ENCODE data around the gene PSPH. TPM values are rescaled to one million over a fixed set of nuclear protein-coding genes. Genes with fewer than 3 reads are reported as not detected.
A peak's percentile ranks its signal among the peaks of the same experiment; 100 is the strongest.
"Not testable (repeated sequence)": the region's sequence is repeated elsewhere in the genome, so short reads cannot be mapped to it uniquely, and the experiment has no call there.

PSPH gene
- total RNA-seq: 1.6 TPM

- no peaks in the 10 kb centered on the region for H3K9me3 ChIP-seq (ENCODE audit: low read depth, low read length)
- peaks cover 27% of the 10 kb centered on the region for H3K4me1 ChIP-seq (ENCODE audit: insufficient read depth, low read length)
Measured at GRCh38 chr7:56051339-56052191, at the start of gene PSPH, which contains the start of gene CCT6A. Gene PSPH (minus strand): TSS chr7:56051444. CDS start chr7:56021212, 30,232 bp downstream. Gene CCT6A (plus strand): TSS chr7:56051765. CDS start chr7:56051849, 84 bp downstream.

GRCh38 chr7:56099653-56100052, 48.4 kb upstream of the PSPH start:
- no peak overlapping the region for H3K4me3 ChIP-seq (ENCODE audit: low read length)
- no peaks in the 10 kb centered on the region for H3K9me3 ChIP-seq (ENCODE audit: low read depth, low read length)
- peaks cover 1% of the 10 kb centered on the region for H3K4me1 ChIP-seq (ENCODE audit: insufficient read depth, low read length)

More at GRCh38 chr7:56051339-56052191, at the start of gene PSPH, which contains the start of gene CCT6A:
- H3K27me3 ChIP-seq (ENCODE audit: insufficient read depth, low read length): no peaks in the 10 kb centered on the region
- peak within 1 kb of the TSS; percentile 85 for H3K4me3 ChIP-seq (ENCODE audit: low read length)

GRCh38 chr7:56098187-56099008, 47.2 kb upstream of the PSPH start:
- not testable (repeated sequence) for H3K4me3 ChIP-seq (ENCODE audit: low read length); H3K9me3 ChIP-seq (ENCODE audit: low read depth, low read length); H3K4me1 ChIP-seq (ENCODE audit: insufficient read depth, low read length); H3K27me3 ChIP-seq (ENCODE audit: insufficient read depth, low read length)

More at GRCh38 chr7:56099653-56100052, 48.4 kb upstream of the PSPH start:
- no peaks in the 10 kb centered on the region for H3K27me3 ChIP-seq (ENCODE audit: insufficient read depth, low read length)

GRCh38 chr7:56097700-56098099, 46.5 kb upstream of the PSPH start:
- Histone ChIP-seq H3K9me3 (ENCODE audit: low read depth, low read length) (no peaks in the 10 kb centered on the region), H3K4me1 (ENCODE audit: insufficient read depth, low read length) (no peaks in the 10 kb centered on the region), H3K27me3 (ENCODE audit: insufficient read depth, low read length) (no peaks in the 10 kb centered on the region)

GRCh38 chr7:56092789-56093531, 41.7 kb upstream of the PSPH start, which contains the start of gene PHKG1:
Gene PHKG1 (minus strand): TSS chr7:56092952. CDS start chr7:56088941, 4,011 bp downstream.
- H3K4me1 ChIP-seq (ENCODE audit: insufficient read depth, low read length): no peaks in the 10 kb centered on the region
- no peaks in the 10 kb centered on the region for H3K9me3 ChIP-seq (ENCODE audit: low read depth, low read length)
- H3K27me3 ChIP-seq (ENCODE audit: insufficient read depth, low read length): no peaks in the 10 kb centered on the region
- no peak within 1 kb of the TSS for H3K4me3 ChIP-seq (ENCODE audit: low read length)

More at GRCh38 chr7:56097700-56098099, 46.5 kb upstream of the PSPH start:
- no peak overlapping the region for H3K4me3 ChIP-seq (ENCODE audit: low read length)

GRCh38 chr7:56092388-56092787, 41.1 kb upstream of the PSPH start:
- H3K4me1 ChIP-seq (ENCODE audit: insufficient read depth, low read length); H3K27me3 ChIP-seq (ENCODE audit: insufficient read depth, low read length); H3K9me3 ChIP-seq (ENCODE audit: low read depth, low read length); H3K4me3 ChIP-seq (ENCODE audit: low read length): not testable (repeated sequence)

GRCh38 chr7:56091591-56091990, 40.3 kb upstream of the PSPH start:
- Histone ChIP-seq H3K4me3 (ENCODE audit: low read length) (no peak overlapping the region), H3K27me3 (ENCODE audit: insufficient read depth, low read length) (no peaks in the 10 kb centered on the region), H3K4me1 (ENCODE audit: insufficient read depth, low read length) (no peaks in the 10 kb centered on the region)

GRCh38 chr7:56087445-56087844, 36.2 kb upstream of the PSPH start:
- H3K4me3 ChIP-seq (ENCODE audit: low read length): no peak overlapping the region
- H3K4me1 ChIP-seq (ENCODE audit: insufficient read depth, low read length): no peaks in the 10 kb centered on the region
- H3K9me3 ChIP-seq (ENCODE audit: low read depth, low read length): no peaks in the 10 kb centered on the region
- H3K27me3 ChIP-seq (ENCODE audit: insufficient read depth, low read length): no peaks in the 10 kb centered on the region

More at GRCh38 chr7:56091591-56091990, 40.3 kb upstream of the PSPH start:
- H3K9me3 ChIP-seq (ENCODE audit: low read depth, low read length): no peaks in the 10 kb centered on the region

- no peak overlapping the region for H3K4me3 ChIP-seq (ENCODE audit: low read length)
- no peaks in the 10 kb centered on the region for H3K9me3 ChIP-seq (ENCODE audit: low read depth, low read length)
- no peaks in the 10 kb centered on the region for H3K4me1 ChIP-seq (ENCODE audit: insufficient read depth, low read length)
- no peaks in the 10 kb centered on the region for H3K27me3 ChIP-seq (ENCODE audit: insufficient read depth, low read length)
Measured at GRCh38 chr7:56086761-56087160, 35.5 kb upstream of the PSPH start.

- no peak overlapping the region for H3K4me3 ChIP-seq (ENCODE audit: low read length)
- no peaks in the 10 kb centered on the region for H3K9me3 ChIP-seq (ENCODE audit: low read depth, low read length)
- no peaks in the 10 kb centered on the region for H3K27me3 ChIP-seq (ENCODE audit: insufficient read depth, low read length)
- H3K4me1 ChIP-seq (ENCODE audit: insufficient read depth, low read length): no peaks in the 10 kb centered on the region
Measured at GRCh38 chr7:56083150-56083785, 32.0 kb upstream of the PSPH start.

GRCh38 chr7:56081626-56082340, 30.5 kb upstream of the PSPH start:
- Histone ChIP-seq H3K4me3 (ENCODE audit: low read length) (no peak overlapping the region), H3K4me1 (ENCODE audit: insufficient read depth, low read length) (no peaks in the 10 kb centered on the region), H3K27me3 (ENCODE audit: insufficient read depth, low read length) (no peaks in the 10 kb centered on the region), H3K9me3 (ENCODE audit: low read depth, low read length) (no peaks in the 10 kb centered on the region)

- H3K4me3 ChIP-seq (ENCODE audit: low read length); H3K4me1 ChIP-seq (ENCODE audit: insufficient read depth, low read length); H3K9me3 ChIP-seq (ENCODE audit: low read depth, low read length); H3K27me3 ChIP-seq (ENCODE audit: insufficient read depth, low read length): not testable (repeated sequence)
Measured at GRCh38 chr7:56080726-56081435, 29.6 kb upstream of the PSPH start.

- H3K27me3 ChIP-seq (ENCODE audit: insufficient read depth, low read length): no peaks in the 10 kb centered on the region
- H3K9me3 ChIP-seq (ENCODE audit: low read depth, low read length): no peaks in the 10 kb centered on the region
- no peak overlapping the region for H3K4me3 ChIP-seq (ENCODE audit: low read length)
- no peaks in the 10 kb centered on the region for H3K4me1 ChIP-seq (ENCODE audit: insufficient read depth, low read length)
Measured at GRCh38 chr7:56079450-56080185, 28.4 kb upstream of the PSPH start.

Data from mononuclear cell (primary cell).